GM21737 (cell line): Measurements from ENCODE around the gene OBI1.
"Not testable (repeated sequence)": the region's sequence is repeated elsewhere in the genome, so short reads cannot be mapped to it uniquely, and the experiment has no call there.

Source experiments
- ATAC-seq: cut with Tn5 transposase; IDR thresholded peaks from one replicate; pipeline ENCODE4 v1.9.1; 2021; ENCODE audit warnings: mild to moderate bottlenecking, moderate library complexity; ENCODE audit not compliant: unreplicated experiment

OBI1 gene

DNA sequence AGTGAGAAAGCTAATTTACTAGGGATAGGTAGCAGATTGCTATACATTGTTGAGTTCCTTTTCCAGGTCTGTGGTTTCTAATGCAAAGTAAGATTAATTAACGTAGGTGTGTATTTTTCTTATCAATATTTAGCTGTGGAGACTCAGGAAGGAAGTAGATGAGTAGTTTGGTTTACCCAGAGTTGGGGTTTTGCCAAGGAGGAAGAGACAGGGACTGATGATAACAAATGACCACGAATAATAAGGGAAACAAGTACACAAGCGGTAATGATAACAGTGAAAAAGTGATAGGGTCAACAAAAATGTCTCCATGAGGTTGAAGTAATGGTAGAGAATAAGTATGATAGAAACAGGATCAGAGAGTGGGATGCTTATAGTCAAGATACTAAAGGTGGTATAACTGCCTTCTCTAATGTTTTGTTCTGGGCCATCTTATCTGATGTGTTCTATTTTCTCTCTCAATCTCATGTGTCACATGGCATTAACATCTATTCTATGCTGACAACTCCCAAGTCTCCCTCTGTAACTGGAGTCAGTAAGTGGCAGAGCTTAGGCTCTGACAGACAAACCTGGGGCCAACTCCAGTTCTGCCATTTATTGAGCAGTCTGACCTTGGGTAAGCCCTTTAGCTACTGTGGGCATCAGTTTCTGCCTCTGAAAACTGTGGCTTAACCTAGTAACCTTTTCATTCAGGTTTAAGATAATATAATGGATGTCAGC is 8.8 kb downstream of the OBI1 start:
- no peak for ATAC-seq

DNA sequence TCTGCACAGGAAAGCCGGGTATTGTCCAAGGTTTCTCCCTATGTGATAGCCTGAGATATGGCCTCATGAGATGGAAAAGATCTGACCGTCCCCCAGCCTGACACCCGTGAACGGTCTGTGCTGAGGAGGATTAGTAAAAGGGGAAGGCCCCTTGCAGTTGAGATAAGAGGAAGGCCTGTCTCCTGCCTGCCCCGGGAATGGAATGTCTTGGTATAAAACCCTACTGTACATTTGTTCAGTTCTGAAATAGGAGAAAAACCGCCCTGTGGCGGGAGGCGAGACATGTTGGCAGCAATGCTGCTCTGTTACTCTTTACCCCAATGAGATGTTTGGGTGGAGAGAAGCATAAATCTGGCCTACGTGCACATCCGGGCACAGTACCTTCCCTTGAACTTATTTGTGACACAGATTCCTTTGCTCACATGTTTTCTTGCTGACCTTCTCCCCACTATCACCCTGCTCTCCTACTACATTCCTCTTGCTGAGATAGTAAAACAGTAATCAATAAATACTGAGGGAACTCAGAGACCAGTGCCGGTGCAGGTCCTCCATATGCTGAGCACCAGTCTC is 11.8 kb downstream of the OBI1 start:
- not testable (repeated sequence) for ATAC-seq

DNA sequence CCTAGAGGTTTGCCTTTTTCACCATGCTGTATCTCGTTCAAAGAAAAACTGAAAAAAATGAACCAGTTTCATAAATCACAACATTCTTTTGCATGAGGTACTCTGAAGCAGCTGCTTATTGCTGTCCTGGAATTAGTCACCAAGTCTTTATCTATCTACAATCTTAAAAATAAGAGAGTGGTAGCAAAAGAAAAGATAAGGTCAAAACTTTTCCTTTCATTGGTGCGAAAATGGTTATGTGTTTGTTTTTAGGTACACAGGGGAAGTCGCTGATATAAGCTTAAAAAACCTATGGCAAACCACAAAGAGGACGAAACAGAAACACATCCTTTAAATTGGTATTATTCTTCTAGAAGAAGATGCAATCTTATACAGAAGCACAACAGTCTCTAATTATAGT is 20.7 kb downstream of the OBI1 start:
- no peak for ATAC-seq

DNA sequence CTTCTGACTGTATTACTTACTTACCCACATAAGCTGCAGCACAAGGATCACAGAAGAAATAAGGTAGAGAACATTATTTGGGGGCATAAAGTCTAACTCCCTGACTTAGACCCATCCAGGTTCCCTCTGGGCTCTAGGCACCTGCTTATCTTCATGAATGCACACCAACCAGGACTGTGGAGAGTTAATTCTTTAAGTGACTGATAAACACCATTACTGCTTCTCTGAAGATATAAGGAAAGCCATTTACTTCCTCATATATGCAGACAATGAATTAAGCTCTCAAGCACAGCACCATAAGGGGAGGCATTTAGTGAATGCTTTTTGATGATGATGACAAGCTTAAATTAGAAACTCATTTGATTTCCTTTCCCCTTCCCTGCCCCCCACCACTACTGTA is 22.5 kb downstream of the OBI1 start:
- ATAC-seq: no peak

DNA sequence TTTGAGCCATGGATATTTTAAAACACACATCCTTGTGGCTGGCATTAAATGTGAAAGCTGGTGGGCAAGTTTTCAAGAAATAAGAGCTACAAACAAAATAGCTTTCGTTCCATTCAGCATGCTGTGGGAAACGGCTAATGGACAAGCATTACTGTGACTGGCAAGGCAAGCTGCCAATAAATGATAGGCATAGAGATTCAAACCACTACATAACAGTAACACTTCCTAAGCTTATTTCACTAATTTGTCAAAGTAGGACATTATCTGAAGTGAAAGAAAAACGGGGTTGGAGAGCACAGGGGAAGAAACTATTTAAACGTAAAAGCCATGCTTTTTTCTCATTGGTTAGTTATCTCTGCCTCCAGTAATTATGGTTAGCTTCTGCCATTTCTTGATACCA is 26.0 kb downstream of the OBI1 start:
- no peak for ATAC-seq

DNA sequence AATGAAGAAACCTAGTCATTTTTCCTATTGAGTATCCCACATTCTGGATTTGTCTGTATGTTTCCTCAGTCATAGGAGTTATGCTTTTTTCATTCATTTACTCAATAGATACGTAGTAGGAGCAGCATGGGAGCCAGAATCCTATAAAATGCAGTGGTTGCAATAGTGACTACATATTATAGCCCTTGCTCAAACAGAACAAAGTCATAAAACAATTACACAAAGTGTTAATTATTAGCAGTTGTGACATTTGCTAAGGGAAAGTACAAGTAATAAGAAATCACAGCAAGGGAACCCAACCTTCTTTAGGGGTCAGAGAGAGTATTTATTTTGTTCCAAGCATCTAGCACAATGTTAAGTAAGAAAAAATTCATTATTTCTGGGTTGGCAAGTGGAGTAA is 27.9 kb downstream of the OBI1 start:
- ATAC-seq: no peak

DNA sequence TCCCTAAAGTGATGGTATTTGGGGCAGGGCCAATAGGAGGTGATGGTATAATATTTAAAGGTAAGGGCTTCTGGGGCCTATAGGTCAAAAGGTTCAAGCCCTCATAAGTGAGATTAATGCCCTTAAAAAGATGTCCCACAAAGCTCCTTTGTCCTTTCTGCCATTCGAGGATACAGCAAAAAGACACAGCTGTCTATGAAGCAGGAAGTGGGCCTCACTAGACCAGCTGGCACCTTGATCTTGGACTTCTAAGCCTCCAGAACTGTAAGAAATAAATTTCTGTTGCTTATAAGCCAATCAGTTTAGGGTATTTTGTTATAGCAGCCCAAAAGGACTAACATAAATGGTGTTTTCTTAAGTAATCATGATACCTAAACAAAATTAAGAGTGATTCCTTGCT is 28.4 kb downstream of the OBI1 start:
- ATAC-seq: no peak

DNA sequence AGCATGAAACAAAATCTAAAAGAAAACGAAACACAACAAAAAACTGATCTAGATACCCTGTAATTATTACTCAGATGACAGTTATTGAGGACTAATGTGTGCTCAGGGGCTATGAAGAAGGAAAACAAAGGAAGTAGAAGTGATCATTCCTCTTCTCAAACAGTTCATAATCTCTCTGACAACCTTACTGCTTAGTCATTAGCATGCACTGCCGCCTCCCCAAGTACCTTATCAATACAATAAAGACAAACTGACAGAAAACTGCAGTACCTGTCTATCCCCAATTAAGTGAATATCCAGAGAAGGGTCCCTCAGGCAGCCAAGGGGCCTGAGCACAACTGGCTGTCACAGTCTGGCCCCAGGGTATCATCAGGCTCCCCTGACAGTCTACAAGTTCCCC is 33.6 kb downstream of the OBI1 start:
- no peak for ATAC-seq

DNA sequence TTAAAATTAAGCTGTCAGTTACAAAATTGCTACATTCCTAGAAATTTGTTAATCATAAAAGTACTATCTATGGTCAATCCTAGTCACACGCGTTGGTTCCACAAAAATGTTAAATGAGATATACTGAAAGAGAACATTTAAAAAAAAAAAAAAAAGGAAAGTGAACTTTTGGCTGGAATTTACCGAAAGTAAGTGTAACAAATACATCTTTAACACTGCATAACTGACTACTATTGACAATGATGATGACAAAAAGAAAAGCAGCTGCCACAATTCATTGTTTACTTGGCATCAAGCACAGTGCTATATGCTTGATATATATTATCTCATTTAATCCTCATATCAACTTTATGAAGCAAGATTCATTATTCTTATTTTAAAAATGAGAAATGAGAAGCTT is 35.8 kb downstream of the OBI1 start:
- ATAC-seq: no peak

DNA sequence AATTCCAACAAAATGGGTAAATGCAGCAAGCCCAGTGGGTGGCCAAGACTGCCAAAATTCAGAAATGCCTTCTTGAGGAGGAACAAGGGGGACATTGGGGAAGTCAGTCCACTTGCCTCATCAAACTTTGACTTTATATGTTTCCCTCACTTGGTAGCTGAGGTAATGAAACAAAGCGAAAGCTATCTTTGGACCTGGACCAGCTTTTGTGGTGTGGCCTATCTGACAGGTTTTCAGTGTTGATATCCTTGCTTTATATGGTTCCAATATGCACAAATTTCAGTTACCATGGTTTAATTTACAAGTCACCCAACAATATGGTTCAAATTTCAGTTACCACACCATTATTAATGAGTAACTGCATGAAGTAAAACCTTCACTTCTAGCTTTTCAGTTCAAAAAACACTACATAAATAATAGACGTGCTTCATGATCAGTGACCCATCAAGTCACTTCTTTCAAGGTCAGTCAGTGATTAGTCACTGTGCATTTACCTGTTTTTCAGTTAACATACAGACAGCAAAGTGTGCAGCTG is 38.0 kb downstream of the OBI1 start:
- ATAC-seq: no peak

DNA sequence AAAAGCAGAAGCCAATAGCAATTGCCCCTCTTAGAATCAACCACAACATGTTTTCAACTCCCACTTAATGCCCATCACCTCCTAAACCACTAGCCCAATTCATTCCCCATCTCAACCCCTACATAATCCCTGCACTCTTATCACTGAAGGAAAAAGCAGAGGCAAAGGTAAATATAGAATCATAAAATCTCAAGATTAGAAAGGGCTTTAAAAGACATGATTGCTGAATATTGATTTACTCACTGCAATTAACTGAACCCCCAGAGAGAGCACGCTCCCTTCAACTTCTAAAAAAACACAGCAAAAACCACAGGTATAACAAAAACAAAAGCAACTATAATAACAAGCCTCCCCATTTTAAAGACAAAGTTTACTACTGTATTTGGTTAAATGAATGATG is 40.5 kb downstream of the OBI1 start:
- ATAC-seq: no peak

DNA sequence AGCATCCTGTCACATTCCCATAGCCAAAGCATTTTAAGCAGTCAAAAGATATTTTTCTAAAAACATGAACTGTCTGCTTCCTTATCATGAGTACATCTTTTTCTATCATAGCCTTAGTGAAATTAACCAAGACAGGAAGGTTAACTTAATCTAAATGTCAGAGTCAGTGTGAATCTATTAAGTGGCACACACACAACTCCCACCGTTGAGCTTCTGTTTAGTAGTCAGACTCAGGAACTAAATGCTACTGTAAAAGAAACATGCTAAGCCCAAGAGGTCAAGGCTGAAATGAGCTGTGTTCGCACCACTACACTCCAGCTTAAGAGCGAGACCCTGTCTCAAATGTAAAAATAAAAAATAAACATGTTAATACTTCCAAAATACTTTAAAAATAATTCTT is 47.9 kb downstream of the OBI1 start:
- no peak for ATAC-seq

DNA sequence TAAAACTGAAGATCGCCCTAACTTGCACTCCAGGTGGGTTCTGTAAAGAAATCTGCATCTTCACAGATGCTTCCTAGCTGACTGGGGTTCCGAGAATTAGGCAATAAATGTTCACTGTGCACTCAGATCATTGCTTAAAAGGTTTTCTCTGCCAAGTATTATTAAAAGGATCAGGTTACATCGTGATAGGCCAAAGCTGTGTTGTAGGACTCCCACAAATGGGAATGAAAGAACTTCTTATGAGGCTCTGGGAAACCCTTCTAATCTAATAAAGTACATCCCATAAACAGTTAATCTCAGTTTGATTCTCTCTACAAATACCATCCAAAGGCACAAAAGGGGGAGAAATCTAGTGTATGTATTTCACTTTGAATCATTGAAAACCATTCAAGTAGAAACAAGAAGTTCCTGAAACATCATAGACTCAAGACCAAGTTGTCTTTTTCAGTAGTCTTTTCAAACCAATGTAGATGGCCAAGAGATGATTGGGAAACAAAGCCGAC is 48.5 kb downstream of the OBI1 start:
- no peak for ATAC-seq

DNA sequence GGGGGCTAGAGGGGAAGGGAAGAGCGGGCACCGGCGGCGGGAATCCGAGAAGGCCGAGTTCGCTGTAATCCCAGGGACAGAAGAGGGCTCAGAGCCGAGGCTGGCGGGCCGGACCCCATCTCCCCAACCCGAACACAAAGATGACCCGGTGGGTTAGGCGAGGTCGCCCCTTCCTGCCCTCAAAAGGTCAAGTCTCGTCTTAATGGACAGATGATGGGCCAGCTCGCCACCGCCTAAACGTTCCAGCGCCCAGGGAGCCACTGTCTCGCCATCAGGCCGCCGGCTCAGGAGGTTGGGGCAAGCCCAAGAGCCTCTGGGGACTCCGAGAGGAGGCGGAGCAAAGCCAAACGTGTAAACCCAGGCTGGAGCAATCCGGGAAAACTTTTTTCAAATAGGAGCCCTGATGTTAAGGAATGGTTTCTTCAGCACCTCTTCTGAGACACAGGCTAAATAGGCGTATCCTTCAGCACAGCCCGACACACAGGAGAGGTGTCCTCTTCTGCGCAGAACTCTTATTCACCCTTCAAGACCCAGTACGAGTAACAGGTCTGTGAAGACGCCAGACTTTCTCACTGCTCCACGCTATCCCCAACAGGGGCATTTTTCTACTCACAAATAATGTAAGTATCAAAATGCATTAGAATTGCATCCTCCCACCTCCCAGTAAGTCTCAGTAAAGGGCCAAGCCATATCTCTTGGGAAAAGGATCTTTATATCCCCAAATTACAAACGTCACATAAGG is 49.3 kb downstream of the OBI1 start:
- no peak for ATAC-seq

DNA sequence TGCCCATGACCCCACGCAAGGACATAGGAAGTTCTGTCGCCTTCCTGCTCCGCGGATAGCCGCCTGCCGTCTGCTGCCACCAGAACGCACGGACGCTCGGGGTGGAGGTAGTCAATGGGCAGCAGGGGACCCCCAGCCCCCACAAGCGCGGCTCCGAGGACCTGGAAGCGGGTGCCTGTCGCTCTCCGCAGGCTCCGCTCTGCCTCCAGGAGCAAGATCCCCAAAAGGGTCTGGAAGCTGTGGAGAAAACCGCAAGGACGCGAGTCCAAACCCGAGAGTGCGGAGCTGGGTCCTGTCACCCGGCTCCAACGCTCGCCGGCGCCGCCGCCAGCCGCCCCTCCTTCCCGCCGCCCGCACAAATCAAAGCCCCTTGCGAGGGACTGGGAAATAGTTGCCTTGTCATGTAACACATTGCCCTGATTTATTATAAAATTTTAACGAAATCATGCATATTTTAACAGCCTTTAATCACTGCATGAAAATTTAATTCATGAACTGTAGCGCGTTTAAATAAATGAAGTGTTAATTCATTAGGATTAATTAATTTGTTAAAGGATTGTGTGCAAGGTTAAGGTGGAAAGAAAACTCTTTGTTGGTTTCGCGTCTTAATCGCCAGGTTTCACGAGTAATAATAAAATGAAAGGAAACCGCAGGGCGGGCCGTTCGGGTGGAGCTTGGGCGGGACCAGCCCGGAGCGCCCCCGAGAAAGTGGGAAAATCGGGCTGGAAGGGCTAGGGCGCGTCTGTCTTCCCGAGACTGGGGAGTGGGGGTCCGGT is 50.1 kb downstream of the OBI1 start:
- no peak for ATAC-seq

DNA sequence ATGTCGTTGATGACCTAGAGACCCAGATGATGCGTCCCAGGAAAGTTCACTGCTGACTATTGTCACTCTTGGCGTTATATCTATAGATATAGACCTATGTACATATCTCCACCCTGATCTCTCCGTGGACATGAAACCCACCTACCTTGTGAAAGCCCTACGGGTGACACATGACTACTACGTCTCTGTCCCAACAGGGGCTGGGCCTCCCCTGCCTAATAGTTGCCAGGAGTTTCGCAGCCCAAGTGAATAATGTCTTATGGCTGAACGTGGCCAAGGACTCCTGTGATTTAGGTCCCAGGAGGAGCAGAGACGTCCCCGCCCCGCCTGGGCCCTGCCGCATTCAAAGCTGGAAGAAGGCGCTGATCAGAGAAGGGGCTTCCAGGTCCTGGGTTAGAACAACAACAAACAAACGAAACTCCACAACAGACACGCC is 50.7 kb downstream of the OBI1 start:
- no peak for ATAC-seq

DNA sequence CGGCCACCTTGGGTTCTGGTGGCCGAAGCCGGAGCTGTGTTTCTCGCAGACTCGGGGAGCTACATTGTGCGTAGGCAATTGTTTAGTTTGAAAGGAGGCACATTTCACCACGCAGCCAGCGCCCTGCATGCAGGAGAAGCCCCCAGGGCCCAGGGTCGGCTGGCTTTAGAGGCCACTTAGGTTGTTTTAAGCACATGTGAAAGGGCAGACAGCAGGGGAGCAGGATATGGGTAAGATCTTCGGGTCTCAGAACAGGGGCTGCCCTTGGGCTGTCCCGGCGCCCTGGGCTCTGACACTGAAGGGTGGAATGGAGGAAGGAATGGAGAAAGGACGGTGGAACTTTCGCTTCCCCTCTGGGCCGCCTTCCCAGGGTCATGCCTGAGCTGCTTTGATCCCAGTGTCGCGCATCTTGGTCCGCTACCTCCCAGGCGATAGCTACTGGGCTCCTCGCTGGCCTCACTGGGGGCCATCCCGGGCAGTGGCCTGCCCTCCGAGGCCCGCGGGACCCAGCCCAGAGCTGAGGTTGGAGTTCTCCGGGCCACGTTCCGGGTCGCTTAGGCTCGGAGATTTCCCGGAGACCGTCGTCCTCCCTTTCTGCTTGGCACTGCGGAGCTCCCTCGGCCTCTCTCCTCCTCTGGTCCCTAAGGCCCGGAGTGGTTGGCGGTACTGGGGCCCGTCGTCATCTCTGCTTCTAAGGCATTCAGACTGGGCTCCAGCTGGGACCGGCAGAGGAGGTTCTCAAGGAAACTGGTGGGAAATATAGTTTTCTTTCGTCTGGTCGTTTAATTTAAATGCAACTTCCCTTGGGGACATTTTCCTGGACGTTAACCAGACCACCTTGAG is 51.3 kb downstream of the OBI1 start:
- ATAC-seq: no peak

DNA sequence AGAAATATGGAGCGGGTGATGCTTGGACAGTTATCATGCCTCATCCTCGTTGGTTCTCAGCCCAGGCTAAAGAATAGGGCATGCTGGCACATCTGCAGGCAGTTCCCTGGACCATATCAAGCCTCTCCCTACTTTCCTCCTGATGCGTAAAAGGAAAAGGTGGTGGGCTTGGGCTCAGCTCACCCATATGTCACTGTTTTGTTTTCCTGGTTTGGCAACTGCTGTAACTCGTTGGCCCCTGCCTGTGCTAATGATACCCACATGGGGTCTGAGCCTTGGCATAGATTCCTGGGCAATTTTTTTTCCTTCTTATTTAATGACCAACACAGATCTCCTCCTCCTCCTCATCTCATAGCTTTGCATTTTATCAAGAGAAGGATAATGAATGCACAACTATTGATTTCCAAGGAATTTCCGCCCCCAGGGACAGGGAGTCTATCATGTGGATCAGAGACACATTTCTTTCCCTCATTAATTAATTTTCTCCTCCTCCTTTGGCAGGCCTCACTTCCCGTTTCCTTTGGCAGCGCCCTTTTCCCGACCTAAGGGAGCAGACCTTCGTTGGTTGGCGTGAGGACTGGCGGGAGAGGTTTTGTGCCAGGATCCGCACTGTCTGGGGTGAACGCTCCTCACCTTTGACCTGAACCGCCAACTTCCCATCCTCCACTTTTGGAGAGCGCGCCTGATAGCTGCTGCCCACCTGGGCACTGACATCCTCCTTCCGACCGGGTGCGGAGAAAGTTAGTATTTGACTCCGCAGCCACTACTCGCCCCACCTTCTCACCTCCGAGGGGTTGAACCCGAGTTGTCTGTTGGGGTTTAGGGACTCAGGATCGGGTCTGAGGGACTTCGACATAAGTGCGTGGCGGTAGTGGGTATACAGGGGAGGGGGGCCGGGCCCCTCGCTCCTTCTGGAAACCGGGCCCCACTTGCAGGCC is 52.2 kb downstream of the OBI1 start:
- no peak for ATAC-seq
